Uterus (tissue), 2 donors: ENCODE measurements around the gene BBX.

Experiments
- CTCF ChIP-seq, 4 experiments: fragments of 200-600 bp in 2 of 4; fragments of 450-650 bp in 2 of 4; sonication (generic) in 2 of 4; IDR thresholded peaks; one replicate each; pipeline ENCODE4 v1.5.1; 2016 to 2019; ENCODE audit warnings: antibody characterized with exemption in 4 of 4, mild to moderate bottlenecking in 2 of 4, moderate library complexity in 1 of 4
- POLR2A ChIP-seq, 2 donors: fragments of 450-650 bp; IDR thresholded peaks; one replicate each; pipeline ENCODE4 v1.6.1; 2016; ENCODE audit warnings: antibody characterized with exemption in 2 of 2, mild to moderate bottlenecking in 1 of 2, moderate library complexity in 1 of 2

- TF ChIP-seq POLR2A (IDR thresholded peaks at IDR 0.05) (no peak), CTCF (IDR thresholded peaks at IDR 0.05) (no peak)
Measured at GRCh38 chr3:107611775-107612469, 89.2 kb downstream of the BBX start.
